ENCODE measurements around the gene TRMT44. TPM values are rescaled to one million over a fixed set of nuclear protein-coding genes. Genes with fewer than 3 reads are reported as not detected.

The TRMT44 gene
- polyA plus RNA-seq, 1 donor (not counting 4 experiments of a cell fraction or from before 2014, with no cell fraction given), result 8.8 TPM

- Histone ChIP-seq H3K36me3 (ENCODE audit: control insufficient read depth in 2 of 2, extremely low read depth in 1 of 2, insufficient read depth in 2 of 2, low read length in 2 of 2) (no peaks in the 10 kb centered on the region), H3K27ac (ENCODE audit: control insufficient read depth, insufficient read depth, low read length) (no peak overlapping the region), H2AFZ (ENCODE audit: control insufficient read depth, low read length) (no peak overlapping the region), H3K9me3 (ENCODE audit: control insufficient read depth, low read depth, low read length) (no peaks in the 10 kb centered on the region), H3K9me1 (ENCODE audit: control insufficient read depth, extremely low read depth, insufficient read depth, low read length) (no peaks in the 10 kb centered on the region), H3K9ac (ENCODE audit: control insufficient read depth, extremely low read depth, insufficient read depth, low read length) (no peak overlapping the region), H3K4me2 (ENCODE audit: control insufficient read depth, extremely low read depth, insufficient read depth, low read depth, low read length) (no peak overlapping the region), H3K79me2 (ENCODE audit: control insufficient read depth, insufficient read depth, low read length) (no peaks in the 10 kb centered on the region), H3K4me1 (ENCODE audit: control insufficient read depth, extremely low read depth, insufficient read depth, low read length) (no peaks in the 10 kb centered on the region), H3K27me3 (ENCODE audit: control insufficient read depth, extremely low read depth, insufficient read depth, low read length) (peaks cover 17% of the 10 kb centered on the region), H3K4me3 (ENCODE audit: control insufficient read depth in 2 of 3, extremely low read depth in 1 of 3, insufficient read depth in 2 of 3, low read depth in 1 of 3, low read length in 3 of 3) (no peak overlapping the region), H4K20me1 (ENCODE audit: control insufficient read depth, extremely low read depth, insufficient read depth, low read length) (no peaks in the 10 kb centered on the region)
- no peak for TF ChIP-seq EZH2 (IDR thresholded peaks at IDR 0.05; ENCODE audit: low read length)
- TF ChIP-seq CTCF (optimal IDR thresholded peaks at IDR 0.05 in 1 of 3, IDR thresholded peaks at IDR 0.05 in 1 of 3, conservative IDR thresholded peaks at IDR 0.05 in 1 of 3; ENCODE audit: extremely low read depth in 1 of 3, insufficient read depth in 2 of 3, low read length in 3 of 3), result no peak
- FAIRE-seq (no peak), DNase-seq (ENCODE audit: low read depth, low spot score) (no peak)
- dilution Hi-C loops (cut with MboI; ENCODE audit: extremely low pct_ligation_motif_present, low sequenced_read_pairs), result no loop called here
Measured at GRCh38 chr4:8508266-8508665, 67.7 kb downstream of the TRMT44 start.

- no peak for FAIRE-seq
- no peak overlapping the region for H3K4me3 ChIP-seq (ENCODE audit: control insufficient read depth in 2 of 3, extremely low read depth in 1 of 3, insufficient read depth in 2 of 3, low read depth in 1 of 3, low read length in 3 of 3)
- no peaks in the 10 kb centered on the region for H3K4me1 ChIP-seq (ENCODE audit: control insufficient read depth, extremely low read depth, insufficient read depth, low read length)
- H3K4me2 ChIP-seq (ENCODE audit: control insufficient read depth, extremely low read depth, insufficient read depth, low read depth, low read length), result no peak overlapping the region
- no peaks in the 10 kb centered on the region for H3K9me1 ChIP-seq (ENCODE audit: control insufficient read depth, extremely low read depth, insufficient read depth, low read length)
- H3K9me3 ChIP-seq (ENCODE audit: control insufficient read depth, low read depth, low read length), result no peaks in the 10 kb centered on the region
- no peak overlapping the region for H3K9ac ChIP-seq (ENCODE audit: control insufficient read depth, extremely low read depth, insufficient read depth, low read length)
- no peaks in the 10 kb centered on the region for H4K20me1 ChIP-seq (ENCODE audit: control insufficient read depth, extremely low read depth, insufficient read depth, low read length)
- dilution Hi-C loops (cut with MboI; ENCODE audit: extremely low pct_ligation_motif_present, low sequenced_read_pairs), result no loop called here
- no peaks in the 10 kb centered on the region for H3K36me3 ChIP-seq (ENCODE audit: control insufficient read depth in 2 of 2, extremely low read depth in 1 of 2, insufficient read depth in 2 of 2, low read length in 2 of 2)
- no peaks in the 10 kb centered on the region for H3K79me2 ChIP-seq (ENCODE audit: control insufficient read depth, insufficient read depth, low read length)
- no peak for DNase-seq (ENCODE audit: low read depth, low spot score)
- H3K27ac ChIP-seq (ENCODE audit: control insufficient read depth, insufficient read depth, low read length), result no peak overlapping the region
- H3K27me3 ChIP-seq (ENCODE audit: control insufficient read depth, extremely low read depth, insufficient read depth, low read length), result peaks cover 16% of the 10 kb centered on the region
- TF ChIP-seq CTCF (optimal IDR thresholded peaks at IDR 0.05 in 1 of 3, IDR thresholded peaks at IDR 0.05 in 1 of 3, conservative IDR thresholded peaks at IDR 0.05 in 1 of 3; ENCODE audit: extremely low read depth in 1 of 3, insufficient read depth in 2 of 3, low read length in 3 of 3), result no peak
- TF ChIP-seq EZH2 (IDR thresholded peaks at IDR 0.05; ENCODE audit: low read length), result no peak
- no peak overlapping the region for H2AFZ ChIP-seq (ENCODE audit: control insufficient read depth, low read length)
Measured at GRCh38 chr4:8508740-8509139, 68.2 kb downstream of the TRMT44 start.
